Liver (tissue), 3 donors: Measurements from ENCODE around the gene DNM3.

Experiments used
- EGR1 ChIP-seq, 2 donors: IDR thresholded peaks; 2 replicates each; pipeline ENCODE4 v1.6.1; 2016 to 2018; ENCODE audit warnings: antibody characterized with exemption in 2 of 2, low read depth in 2 of 2
- FOXA1 ChIP-seq: IDR thresholded peaks from 2 replicates; pipeline ENCODE4 v1.6.1; 2016; ENCODE audit warnings: antibody characterized with exemption
- HNF4A ChIP-seq, 2 donors: conservative IDR thresholded peaks; 2 replicates each; pipeline ENCODE4 v1.6.1; 2016; ENCODE audit warnings: antibody characterized with exemption in 2 of 2, mild to moderate bottlenecking in 2 of 2
- MAX ChIP-seq: IDR thresholded peaks from 2 replicates; pipeline ENCODE4 v1.6.1; 2016; ENCODE audit warnings: antibody characterized with exemption
- RAD21 ChIP-seq, 2 donors: IDR thresholded peaks; 2 replicates each; pipeline ENCODE4 v1.6.1; 2016; ENCODE audit warnings: antibody characterized with exemption in 2 of 2, mild to moderate bottlenecking in 2 of 2
- REST ChIP-seq: IDR thresholded peaks from 2 replicates; pipeline ENCODE4 v1.6.1; 2016; ENCODE audit warnings: antibody characterized with exemption, mild to moderate bottlenecking
- RXRA ChIP-seq, 2 donors: IDR thresholded peaks; 2 replicates each; pipeline ENCODE4 v1.6.1; 2017 to 2018; ENCODE audit warnings: antibody characterized with exemption in 2 of 2, mild to moderate bottlenecking in 1 of 2
- TF ChIP-seq, protein P1 (sequence below): fragments of 150-350 bp; IDR thresholded peaks from 2 replicates; pipeline ENCODE4 v1.5.1; 2017; ENCODE audit warnings: improper control_type of control experiment, low read depth, low read length; ENCODE audit not compliant: missing input control
- donor health status: healthy.
- donor health status: healthy.

DNA sequence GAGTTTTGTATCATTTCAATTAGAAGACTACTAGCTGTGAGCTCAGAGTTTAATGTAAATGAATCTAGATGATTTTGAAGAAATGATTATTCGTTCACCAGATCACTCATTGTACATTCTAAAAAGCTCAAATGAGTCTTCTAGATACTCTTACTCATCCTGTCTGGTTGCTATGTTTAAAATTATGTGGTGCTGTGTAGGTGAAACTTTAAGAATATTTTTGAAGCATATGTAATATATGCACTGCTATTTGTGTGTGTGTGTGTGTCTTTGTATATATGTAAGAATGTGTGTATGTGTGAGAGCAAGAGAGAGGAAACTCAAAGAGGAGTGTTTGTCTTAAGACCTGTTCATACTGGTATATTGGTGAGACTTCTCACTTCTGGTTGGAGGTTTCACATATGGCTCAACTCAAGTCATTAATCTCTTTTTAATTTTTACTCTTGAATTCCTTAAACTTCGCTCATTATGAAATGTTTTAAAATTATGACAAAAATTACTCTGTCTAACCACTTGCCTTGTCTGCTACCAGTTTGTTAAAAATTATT is 570.6 kb downstream of the DNM3 start:
- TF ChIP-seq, protein P1, sequence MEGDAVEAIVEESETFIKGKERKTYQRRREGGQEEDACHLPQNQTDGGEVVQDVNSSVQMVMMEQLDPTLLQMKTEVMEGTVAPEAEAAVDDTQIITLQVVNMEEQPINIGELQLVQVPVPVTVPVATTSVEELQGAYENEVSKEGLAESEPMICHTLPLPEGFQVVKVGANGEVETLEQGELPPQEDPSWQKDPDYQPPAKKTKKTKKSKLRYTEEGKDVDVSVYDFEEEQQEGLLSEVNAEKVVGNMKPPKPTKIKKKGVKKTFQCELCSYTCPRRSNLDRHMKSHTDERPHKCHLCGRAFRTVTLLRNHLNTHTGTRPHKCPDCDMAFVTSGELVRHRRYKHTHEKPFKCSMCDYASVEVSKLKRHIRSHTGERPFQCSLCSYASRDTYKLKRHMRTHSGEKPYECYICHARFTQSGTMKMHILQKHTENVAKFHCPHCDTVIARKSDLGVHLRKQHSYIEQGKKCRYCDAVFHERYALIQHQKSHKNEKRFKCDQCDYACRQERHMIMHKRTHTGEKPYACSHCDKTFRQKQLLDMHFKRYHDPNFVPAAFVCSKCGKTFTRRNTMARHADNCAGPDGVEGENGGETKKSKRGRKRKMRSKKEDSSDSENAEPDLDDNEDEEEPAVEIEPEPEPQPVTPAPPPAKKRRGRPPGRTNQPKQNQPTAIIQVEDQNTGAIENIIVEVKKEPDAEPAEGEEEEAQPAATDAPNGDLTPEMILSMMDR: no peak
- TF ChIP-seq RXRA (IDR thresholded peaks at IDR 0.05) (no peak), MAX (no peak), FOXA1 (no peak), HNF4A (conservative IDR thresholded peaks at IDR 0.05) (no peak), EGR1 (IDR thresholded peaks at IDR 0.05; ENCODE audit: low read depth in 2 of 2) (no peak), RAD21 (IDR thresholded peaks at IDR 0.05) (no peak), REST (no peak)
